Right ventricle myocardium inferior (tissue), 1 donor: ENCODE measurements around the gene ARHGAP15. TPM values are rescaled to one million over a fixed set of nuclear protein-coding genes. Genes with fewer than 3 reads are reported as not detected.
A peak's percentile ranks its signal among the peaks of the same experiment; 100 is the strongest.

Experiments
- ATAC-seq: fragments of 200-7000 bp; cut with Tn5 transposase; one replicate; pipeline ENCODE4 v1.9.1; 2020; ENCODE audit warnings: mild to moderate bottlenecking, moderate library complexity
- DNase-seq: peaks from one replicate; pipeline ENCODE4 v3.0.0; 2021; ENCODE audit errors: missing footprints
- intact Hi-C: fragments of 100-400 bp; cut with DNase I; formaldehyde crosslinking; loops from one replicate; pipeline ENCODE4 v1.11.0; 2022
- total RNA-seq: library from RNA; stranded (reverse); fragmentation: NEBNext Ultra II Directional; extraction: Animal tissue kit (Norgen Biotek cat#: 25700); gene quantifications from one replicate; pipeline ENCODE4 v1.2.1, GENCODE V29; 2021
- donor health status: DM: no; HTN: yes; CAD: no; lungs with severe emphysema.

The ARHGAP15 gene
- total RNA-seq, 1 donor from 2014 or later, result 4.2 TPM

GRCh38 chr2:143551971-143552650, 422.9 kb downstream of the ARHGAP15 start:
- no peak for ATAC-seq

DNA sequence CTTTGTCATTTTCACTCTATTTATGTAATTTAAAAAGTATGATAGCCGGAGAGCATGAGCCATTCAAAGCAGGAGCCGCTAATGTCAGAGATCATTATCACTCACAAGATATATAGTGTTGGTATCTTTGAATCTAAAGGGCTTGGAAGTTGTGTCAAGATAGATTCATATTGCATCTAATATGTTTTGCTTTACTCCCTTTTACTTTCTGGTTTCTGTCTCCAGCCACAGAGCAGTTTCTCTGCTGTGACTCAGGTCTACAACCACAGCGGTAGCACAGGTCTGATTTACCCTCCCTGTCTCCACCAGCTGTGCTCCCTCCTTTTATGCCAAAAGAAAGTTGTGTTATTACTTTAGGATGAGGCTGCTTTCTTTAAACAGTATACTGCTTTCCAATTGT, 424.0 kb downstream of the ARHGAP15 start:
- DNase-seq, result no peak
- ATAC-seq, result no peak
- intact Hi-C loops, result no loop called here

More at GRCh38 chr2:143551971-143552650, 422.9 kb downstream of the ARHGAP15 start:
- no peak for DNase-seq
- intact Hi-C loops, result no loop called here

DNA sequence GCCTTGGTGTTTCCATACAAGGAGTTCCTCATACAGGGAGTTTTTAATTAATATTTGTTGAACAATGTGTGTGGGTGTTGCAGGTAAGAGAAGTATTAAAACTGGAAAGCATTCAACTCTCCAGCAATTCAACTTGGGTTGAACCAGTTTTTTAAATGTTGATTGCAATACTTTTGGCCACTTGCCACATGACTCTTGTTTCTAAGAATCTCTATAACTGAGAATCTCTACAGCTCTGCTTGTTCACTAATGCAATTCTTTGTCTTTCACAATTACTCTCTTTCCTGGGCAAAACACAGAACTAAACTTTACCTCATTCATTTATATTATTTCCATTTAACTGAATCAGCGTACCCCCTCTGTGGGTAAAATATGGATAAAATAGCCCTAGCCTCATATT, 429.4 kb downstream of the ARHGAP15 start:
- DNase-seq, result no peak
- intact Hi-C loops, result no loop called here
- ATAC-seq, result no peak

DNA sequence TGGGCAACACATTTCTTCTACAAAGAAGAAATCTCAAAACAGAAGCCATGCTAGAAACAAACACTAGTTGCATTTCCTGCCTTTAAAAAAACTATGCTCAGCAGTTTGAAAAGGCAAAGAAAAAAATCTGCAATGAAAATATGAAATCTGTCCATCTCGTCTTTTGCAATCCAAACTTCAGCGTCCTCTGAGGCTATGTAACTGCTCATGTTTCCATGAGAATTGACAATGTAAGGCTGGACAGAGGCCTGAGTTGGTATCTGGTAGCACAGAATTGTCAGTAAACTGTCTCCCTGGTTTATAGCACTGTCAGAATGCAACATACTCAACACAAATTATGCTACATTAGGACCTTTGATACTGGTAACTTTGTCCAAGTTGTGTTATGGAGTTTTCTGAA, 429.9 kb downstream of the ARHGAP15 start:
- DNase-seq (no peak), ATAC-seq (peak; percentile 34)
- intact Hi-C loops, result no loop called here

GRCh38 chr2:143560724-143561123, 431.5 kb downstream of the ARHGAP15 start:
- DNase-seq, result no peak
- intact Hi-C loops, result no loop called here
- no peak for ATAC-seq

- no peak for DNase-seq
- intact Hi-C loops, result no loop called here
- no peak for ATAC-seq
These were observed 435.2 kb downstream of the ARHGAP15 start for GRCh38 chr2:143564419-143564818.

DNA sequence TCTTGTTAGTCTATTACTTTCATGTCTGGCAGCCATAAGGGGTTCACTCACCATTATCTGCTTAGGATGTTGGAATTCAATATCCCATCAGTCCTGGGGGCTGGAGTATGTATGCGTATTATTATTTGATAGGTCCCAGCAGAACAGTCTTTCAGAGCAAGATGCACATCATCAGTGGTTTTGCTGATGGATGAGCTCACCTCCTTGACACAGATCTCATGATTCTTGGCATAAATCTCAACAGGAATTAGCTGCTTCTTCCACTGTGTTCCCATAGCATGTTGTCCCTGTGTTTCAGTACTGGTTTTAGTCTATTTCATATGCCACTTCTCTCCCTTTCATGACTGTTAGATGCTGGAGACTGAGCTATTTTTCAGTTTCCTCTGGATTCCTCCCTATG, 442.5 kb downstream of the ARHGAP15 start:
- intact Hi-C loops, result no loop called here
- DNase-seq (no peak), ATAC-seq (no peak)

- ATAC-seq, result no peak
- DNase-seq, result no peak
- intact Hi-C loops, result no loop called here
These were observed 443.2 kb downstream of the ARHGAP15 start for GRCh38 chr2:143572421-143572820.

DNA sequence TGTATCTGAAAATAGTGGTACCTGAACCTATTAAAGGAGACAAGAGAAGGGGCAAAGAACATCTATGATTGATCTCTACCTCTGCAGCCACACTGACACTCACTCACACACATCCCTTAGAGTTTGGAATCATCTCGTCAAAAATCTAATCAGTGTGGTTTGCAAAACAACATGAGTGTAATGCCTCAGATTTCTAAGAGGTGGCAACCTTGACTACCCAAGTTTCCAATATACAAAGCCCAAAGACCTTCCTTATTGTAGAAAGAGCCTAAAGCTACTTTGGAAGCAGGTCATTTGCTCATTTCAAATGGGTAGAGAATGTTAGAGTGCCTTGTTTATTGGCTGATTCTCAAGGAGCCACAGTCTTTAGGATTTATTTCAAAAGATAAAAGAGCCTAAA, 444.9 kb downstream of the ARHGAP15 start:
- intact Hi-C loops, result no loop called here

DNA sequence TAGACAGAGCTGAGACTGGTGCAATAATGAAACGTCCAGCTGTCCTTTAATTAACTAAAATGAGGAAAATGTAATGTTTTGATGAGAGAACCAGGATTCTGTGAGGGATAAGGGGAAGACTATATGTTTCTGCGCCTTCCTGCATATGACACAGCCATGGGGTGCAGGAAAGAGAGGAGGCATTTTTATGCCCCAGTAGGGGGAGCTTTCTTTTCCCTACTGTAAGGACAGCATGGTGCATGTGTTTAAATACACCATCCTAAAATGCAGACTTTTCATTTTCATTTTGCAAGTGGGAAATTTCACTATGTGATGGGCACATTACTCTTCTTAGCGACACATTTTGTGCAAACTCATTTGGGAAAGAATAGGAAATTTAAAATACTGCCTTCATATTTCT, 446.1 kb downstream of the ARHGAP15 start:
- no peak for ATAC-seq
- intact Hi-C loops, result no loop called here
- DNase-seq, result no peak

More for the DNA sequence above, 444.9 kb downstream of the ARHGAP15 start:
- ATAC-seq (no peak), DNase-seq (no peak)

DNA sequence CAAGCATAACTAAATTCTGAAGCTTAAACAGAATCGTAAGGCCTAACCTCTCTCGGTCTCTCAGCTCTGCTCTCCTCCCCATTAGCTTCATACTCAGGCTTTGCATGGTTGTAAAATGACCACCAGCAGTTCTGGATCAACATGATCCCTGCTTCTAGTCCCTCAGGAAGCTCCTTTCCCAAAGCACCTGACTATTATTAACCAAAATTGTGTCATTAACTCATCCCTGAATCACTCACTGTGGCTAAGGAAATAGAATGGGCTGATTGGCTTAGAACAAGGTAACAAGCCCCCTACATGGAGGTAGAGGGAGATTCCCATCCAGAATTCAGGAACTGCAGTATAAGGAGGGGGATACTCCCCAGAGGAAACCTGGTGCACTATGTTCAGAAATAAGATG, 448.3 kb downstream of the ARHGAP15 start:
- intact Hi-C loops, result no loop called here
- ATAC-seq (no peak), DNase-seq (no peak)

GRCh38 chr2:143579456-143579855, 450.2 kb downstream of the ARHGAP15 start:
- no peak for DNase-seq
- ATAC-seq, result no peak
- intact Hi-C loops, result no loop called here

DNA sequence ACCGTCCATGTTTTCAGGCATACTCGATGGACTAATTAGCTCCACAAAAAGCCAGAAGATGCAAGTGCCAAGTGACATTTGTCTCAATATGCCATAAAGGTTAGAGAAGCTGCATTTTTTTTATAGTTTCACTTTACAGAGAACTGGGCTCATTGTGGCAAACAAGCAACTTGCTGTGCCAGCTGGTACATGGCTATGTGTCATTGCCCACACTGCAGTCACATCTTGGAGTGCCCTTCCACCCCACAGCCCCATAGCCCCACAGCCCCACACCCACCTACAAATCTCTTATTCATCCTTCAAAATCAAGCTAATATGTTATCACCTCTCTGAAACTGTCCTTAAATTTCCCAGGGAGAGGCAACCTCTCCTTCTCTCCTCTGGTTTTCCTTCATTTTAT, 451.9 kb downstream of the ARHGAP15 start:
- DNase-seq (no peak), ATAC-seq (no peak)
- intact Hi-C loops, result no loop called here

DNA sequence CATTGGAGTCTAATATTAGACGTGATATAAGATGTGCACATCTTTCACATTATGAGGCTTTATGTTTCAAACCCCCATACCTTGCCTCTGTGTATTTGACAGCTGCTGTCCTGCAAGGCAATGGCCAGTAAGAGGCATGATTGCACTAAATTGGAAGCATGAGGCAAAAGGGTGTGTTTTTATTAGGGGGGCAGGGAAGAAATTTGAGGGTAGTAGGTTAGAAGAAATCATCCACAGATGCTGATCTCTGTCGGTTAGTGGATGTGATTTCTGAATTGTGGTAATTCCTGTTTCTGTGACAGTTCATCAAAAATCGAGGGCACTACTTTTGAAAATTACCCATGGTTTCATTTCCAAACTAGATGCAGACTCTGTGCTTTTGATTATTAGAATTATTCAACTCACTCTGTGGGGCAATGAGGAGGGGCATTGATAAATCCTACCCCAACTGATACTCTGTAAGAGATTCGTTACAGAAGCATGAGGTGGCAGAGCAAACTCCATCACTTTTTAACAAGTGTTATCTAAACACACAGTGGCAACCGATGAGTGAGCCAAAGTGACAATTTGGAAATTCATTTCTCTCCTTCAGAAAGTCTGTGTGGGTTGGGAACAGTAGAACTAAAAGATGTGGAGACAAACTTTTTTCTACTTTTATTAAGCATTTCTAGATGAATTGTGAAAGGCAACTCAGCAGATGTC, 453.0 kb downstream of the ARHGAP15 start:
- DNase-seq (no peak), ATAC-seq (no peak)
- intact Hi-C loops, result no loop called here

- no peak for ATAC-seq
- intact Hi-C loops, result no loop called here
- DNase-seq, result no peak
These were observed 455.7 kb downstream of the ARHGAP15 start for GRCh38 chr2:143584936-143585335.

GRCh38 chr2:143586119-143586518, 456.9 kb downstream of the ARHGAP15 start:
- ATAC-seq, result no peak
- intact Hi-C loops, result no loop called here

GRCh38 chr2:143588746-143589145, 459.5 kb downstream of the ARHGAP15 start:
- intact Hi-C loops, result no loop called here
- ATAC-seq (no peak), DNase-seq (no peak)

More at GRCh38 chr2:143586119-143586518, 456.9 kb downstream of the ARHGAP15 start:
- DNase-seq, result no peak

GRCh38 chr2:143594161-143594560, 464.9 kb downstream of the ARHGAP15 start:
- intact Hi-C loops, result no loop called here
- DNase-seq (no peak), ATAC-seq (no peak)

- ATAC-seq, result no peak
- intact Hi-C loops, result no loop called here
- DNase-seq, result no peak
These were observed 465.5 kb downstream of the ARHGAP15 start for GRCh38 chr2:143594745-143595144.

GRCh38 chr2:143600116-143600515, 470.9 kb downstream of the ARHGAP15 start:
- DNase-seq (no peak), ATAC-seq (no peak)
- intact Hi-C loops, result no loop called here

DNA sequence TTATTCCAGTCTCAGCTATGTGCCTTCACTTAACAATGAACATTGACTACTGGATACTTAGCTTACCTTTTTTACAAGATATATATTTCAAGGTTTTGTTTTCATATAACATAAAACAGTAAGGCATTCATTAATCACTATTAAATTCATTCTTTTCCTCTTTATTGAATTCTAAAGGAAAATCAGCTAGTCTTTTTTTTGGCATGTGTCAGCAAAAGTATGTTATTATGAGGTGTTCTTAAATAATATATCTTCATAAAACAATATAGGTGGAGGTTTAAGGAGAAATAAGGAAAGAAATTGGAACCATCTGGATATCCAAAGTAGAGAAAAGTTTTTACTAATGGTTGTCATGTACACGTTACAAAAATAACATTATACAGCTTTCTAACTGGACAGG, 472.6 kb downstream of the ARHGAP15 start:
- ATAC-seq (no peak), DNase-seq (no peak)
- intact Hi-C loops, result no loop called here
